Measurements from ENCODE around the gene RUNX3.

DNA sequence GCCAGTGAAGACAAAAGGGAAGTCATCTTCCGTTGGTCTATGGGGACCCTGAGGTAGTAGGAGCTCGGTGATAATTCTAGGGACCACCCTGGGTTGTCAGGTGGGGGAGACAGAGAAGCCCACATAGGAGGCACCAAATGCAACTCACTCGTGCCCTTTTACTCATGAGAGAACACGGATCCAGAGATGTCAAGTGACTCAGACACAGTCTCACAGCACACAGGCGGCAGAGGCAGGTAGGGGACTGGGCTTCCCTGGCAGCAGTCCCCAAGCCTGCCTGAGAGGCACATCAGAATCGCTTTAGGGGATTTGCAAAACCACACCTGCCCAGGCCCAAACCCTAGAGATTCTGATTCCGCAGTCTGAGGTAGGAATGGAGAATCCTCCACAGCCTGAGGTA lies 31.3 kb upstream of the RUNX3 start:
- TF ChIP-seq CTCF (IDR thresholded peaks at IDR 0.05 in 8 of 11, conservative IDR thresholded peaks at IDR 0.05 in 3 of 11) (no peak), POLR2AphosphoS5 (IDR thresholded peaks at IDR 0.05) (no peak), POLR2A (IDR thresholded peaks at IDR 0.05) (no peak)
